GM18951 (cell line): ENCODE results near the gene BDH1.

Experiments
- POLR2A ChIP-seq: IDR thresholded peaks from 4 replicates; pipeline ENCODE4 v1.6.1; 2011; ENCODE audit warnings: mild to moderate bottlenecking; ENCODE audit not compliant: insufficient read length, insufficient read depth; ENCODE audit errors: extremely low read depth
- in situ Hi-C: fragments of 300-500 bp; cut with MboI; formaldehyde crosslinking; loops from one replicate; pipeline ENCODE4 v1.12.0; 2022; ENCODE audit warnings: low sequenced_read_pairs, mixed read lengths, inconsistent platforms; ENCODE audit not compliant: unreplicated experiment

The BDH1 gene

DNA sequence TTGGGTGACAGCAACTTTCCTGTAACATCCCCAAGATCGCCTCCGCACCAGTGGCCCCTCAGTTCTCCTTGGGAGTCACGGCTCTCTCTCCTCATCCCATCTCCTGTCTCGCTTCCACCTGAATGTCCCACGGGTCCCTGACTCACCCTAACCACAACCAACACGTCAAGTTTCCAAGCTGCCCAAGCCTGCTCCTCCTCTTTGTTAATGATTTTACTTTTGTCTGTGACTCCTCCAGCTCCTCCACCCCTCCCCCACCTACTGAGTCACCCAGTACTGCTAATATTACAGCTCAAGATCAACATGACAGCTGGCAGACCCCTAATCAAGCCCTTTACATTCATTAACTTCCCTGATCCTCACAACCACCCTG, 39.3 kb downstream of the BDH1 start:
- no peak for TF ChIP-seq POLR2A
- in situ Hi-C loops: loop anchor here (25.0 kb wide), 2 partner anchors 254 to 529 kb away; no protein-coding TSS in a partner anchor

DNA sequence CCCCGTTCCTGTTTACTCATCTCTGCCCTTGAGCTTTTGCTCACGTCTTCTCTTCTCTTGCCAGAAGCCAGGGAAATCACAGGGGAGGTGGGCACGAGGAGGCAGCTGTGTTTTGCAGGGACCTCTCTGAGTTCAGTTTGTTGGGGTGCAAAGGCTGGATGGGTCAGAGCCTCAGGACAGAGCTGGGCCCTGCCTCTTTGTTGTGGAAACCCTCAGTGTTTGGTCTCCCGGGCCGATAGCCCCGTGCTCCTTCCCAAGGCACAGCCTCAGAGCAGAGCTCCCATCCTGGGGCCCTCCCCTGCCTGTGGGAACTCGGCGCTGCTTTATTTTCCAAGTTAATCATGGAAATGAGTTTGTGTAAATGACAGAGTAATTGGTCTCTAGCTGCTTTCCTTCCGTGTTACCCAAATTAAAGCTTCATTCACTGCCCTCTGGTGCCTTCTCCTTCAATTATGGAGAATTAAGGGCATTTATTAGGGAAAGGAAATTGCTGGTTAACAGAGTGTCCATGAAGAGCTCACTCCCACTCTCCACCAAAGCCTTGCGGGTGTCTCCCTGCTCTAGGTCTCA, 40.9 kb downstream of the BDH1 start:
- TF ChIP-seq POLR2A: no peak
- in situ Hi-C loops: loop anchor here (25.0 kb wide), 2 partner anchors 253 to 528 kb away; no protein-coding TSS in a partner anchor

DNA sequence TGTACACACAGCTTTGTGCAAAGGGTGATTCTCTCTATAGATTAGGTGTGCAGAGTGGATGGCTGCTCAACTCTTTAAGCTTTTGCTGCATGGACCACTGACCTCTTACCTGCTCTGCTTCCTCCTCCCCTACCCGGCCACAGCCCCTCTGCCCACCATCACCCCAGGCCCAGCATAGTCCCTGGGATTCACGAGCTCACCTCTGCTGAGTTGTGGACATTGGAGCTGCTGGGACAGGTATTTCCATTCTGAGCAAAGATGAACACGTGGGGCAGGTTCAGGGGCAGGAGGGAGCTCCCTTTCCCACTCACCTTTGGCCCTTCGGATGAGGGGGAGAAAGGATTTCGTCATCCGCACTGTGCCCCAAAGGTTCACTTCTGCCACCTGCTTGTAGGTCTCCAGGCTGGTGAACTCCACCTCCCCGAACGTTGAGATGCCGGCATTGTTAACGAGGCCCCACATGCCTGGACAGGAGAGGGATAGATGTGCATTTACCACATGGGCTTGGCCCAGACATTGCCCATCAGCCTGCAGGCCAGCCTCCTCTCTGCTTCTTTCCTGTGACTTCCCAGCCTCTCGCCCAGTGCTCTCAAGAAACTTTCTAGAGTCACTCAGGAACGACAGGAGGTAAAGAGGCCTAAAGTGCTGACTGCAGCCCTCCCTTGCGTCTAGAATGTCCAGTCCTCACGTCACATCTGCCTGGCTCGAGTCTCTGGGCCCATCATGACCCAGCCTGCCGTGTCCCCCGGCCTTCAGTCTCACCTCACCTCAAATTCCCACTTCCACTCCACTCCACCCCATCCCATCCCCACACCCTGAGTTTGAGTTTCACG, 41.6 kb downstream of the BDH1 start:
- TF ChIP-seq POLR2A: no peak
- in situ Hi-C loops: loop anchor here (25.0 kb wide), 2 partner anchors 252 to 527 kb away; no protein-coding TSS in a partner anchor

DNA sequence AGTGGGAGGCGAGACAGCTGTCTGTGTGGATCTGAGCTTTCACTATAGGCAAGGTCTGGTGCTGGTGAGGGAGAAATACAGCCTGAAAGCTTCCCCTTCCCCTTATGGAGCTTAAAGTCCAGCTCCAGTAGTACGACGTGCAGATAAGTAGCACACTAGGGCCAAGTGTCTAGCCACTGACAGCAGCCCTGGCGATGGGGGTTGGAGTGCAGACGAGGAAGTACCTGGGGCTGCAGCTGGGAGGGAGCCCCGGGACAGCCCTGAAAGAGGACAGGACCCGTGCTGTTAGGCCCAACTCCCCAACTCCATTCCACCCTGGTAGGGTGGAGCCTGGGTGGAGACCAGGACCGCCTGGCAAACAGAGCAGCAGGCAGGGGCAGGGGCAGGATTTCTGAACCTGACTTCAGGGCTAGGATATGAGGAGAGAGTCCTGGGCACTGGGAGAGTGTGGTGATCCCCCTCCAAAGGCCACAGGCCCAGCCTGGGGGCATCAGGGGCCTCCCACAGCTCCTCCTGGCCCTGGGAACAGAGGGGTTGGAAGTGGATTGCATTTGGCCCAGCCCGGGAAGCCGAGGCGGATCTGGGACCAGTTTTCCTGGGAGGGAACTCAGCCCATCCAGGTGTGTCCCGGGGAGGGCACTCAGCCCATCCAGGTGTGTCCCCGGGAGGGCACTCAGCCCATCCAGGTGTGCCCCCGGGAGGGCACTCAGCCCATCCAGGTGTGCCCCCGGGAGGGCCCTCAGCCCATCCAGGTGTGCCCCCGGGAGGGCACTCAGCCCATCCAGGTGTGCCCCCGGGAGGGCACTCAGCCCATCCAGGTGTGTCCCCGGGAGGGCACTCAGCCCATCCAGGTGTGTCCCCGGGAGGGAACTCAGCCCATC, 42.8 kb downstream of the BDH1 start:
- TF ChIP-seq POLR2A: no peak
- in situ Hi-C loops: loop anchor here (25.0 kb wide), 2 partner anchors 251 to 526 kb away; no protein-coding TSS in a partner anchor

DNA sequence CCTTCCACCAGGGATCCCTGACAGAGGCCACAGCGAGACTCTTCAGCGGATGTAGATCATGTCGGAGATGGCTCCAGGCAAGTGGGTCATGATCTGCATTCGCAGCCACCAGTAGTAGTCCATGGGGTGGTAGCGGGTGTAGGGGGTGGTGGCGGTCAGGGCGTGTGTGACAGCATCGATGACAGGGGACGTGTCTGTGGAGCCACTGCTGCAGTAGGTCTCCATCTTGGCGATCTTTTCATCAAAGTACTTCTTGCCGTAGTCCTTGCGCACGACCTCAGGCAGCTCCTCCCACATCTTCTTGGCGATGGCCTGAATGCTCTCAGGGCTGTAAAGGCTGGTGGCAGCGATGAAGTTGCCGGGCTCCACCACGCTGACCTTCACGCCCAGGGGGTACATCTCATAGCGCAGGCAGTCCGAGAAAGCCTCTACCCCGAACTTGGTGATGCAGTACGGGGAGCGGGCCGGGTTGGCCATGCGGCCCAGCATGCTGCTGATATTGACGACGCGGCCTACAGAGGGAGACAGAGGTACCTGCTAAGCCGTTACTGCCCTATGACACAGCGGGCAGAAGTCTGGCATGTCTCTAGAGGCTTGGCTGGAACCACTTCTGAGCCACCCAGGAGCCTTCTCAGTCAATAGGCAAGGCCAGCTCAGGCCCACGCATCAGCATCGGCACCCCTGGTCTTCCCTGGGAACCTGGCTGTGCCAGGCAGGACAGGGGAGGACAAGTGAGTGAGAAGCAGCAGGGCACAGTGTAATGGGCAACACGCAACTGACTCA, 43.7 kb downstream of the BDH1 start:
- no peak for TF ChIP-seq POLR2A
- in situ Hi-C loops: loop anchor here (25.0 kb wide), 2 partner anchors 250 to 525 kb away; no protein-coding TSS in a partner anchor

DNA sequence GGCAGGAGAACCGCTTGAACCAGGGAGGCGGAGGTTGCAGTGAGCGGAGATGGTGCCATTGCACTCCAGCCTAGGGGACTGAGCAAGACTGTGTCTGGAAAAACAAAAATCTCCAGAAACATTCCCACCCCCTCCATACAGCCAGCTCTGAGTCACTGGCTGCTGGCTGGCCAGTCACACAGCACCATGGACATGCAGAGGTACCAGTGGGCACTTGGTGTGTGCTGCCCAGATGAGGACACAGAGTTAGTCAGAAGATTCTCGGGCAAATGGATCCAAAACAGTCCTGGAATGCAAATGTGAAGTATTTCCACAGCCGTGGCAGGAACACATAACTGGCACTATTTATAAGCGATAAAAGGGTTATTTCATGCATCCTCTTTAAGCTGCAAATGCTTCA, 44.6 kb downstream of the BDH1 start:
- in situ Hi-C loops: loop anchor here (25.0 kb wide), 2 partner anchors 249 to 524 kb away; no protein-coding TSS in a partner anchor
- TF ChIP-seq POLR2A: no peak

DNA sequence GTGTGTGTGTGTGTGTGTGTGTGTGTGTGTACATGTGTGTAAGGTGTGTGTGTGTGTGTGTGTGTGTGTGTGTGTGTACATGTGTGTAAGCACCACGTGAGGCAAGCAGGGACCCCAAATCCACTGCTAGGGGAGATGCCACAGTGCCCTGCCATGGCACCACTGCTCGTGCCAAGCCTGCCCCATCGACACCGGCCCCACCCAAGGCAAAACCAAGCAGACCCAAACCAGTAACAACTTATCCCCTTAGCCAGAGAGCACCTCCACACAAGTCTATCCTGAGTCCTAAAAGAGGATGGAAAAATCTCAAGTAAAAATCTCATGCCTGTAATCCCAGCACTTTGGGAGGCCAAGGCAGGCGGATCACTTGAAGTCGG, 45.1 kb downstream of the BDH1 start:
- in situ Hi-C loops: loop anchor here (25.0 kb wide), 2 partner anchors 248 to 523 kb away; no protein-coding TSS in a partner anchor
- TF ChIP-seq POLR2A: no peak

DNA sequence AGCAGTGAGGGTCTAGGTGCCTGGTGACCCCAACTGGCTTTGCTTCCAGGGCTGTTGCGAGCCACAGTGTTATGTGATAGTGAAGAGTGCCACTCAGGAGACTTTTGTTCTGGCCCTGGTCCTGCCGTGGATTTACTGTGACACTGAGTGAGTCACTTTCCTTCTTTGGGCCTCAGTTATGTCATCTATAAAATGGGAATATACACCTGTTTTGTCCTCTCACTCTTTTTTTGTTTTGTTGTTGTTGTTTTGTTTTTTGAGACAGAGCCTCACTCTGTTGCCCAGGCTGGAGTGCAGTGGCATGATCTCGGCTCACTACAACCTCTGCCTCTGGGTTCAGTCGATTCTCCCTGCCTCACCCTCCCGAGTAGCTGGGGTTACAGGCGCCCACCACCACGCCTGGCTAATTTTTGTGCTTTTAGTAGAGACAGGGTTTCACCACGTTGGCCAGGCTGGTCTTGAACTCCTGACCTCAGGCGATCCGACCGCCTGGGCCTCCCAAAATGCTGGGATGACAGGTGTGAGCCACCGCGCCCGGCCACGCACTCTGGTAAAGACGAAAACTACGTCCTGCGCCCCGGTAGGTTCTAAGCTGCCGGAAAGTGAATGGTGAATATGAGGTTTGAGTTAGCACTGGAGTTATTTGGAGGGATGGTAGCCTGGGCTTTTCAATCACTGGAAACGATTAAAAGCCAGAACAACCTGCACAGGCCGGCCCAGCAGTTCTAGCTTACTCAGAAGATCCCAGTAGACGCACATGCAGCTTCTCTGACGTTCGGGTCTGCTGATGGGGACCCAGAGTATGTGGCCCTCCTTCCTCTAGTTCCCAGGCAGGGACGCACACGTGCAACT, 46.6 kb downstream of the BDH1 start:
- in situ Hi-C loops: loop anchor here (25.0 kb wide), 2 partner anchors 247 to 522 kb away; no protein-coding TSS in a partner anchor
- no peak for TF ChIP-seq POLR2A

DNA sequence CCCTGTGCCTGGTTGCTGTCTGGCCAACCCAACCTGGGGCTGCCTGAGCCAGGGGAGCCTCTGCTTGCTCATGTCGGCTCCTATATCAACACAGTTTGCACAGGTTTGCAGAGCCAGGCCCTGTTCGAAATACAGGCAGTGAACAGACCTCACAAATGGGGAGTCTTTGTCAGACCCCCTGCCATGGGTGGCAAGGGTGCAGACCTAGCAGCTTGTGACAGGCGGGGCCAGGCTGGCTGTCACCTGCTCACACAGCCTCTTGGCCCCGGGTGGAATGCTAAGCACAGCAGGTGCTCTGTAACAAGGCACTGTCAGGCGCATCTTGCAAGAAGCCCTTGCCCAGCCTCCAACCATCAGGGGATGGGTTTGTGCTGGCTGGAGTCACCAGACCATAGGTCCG, 47.3 kb downstream of the BDH1 start:
- TF ChIP-seq POLR2A: no peak
- in situ Hi-C loops: loop anchor here (25.0 kb wide), 2 partner anchors 246 to 521 kb away; no protein-coding TSS in a partner anchor

DNA sequence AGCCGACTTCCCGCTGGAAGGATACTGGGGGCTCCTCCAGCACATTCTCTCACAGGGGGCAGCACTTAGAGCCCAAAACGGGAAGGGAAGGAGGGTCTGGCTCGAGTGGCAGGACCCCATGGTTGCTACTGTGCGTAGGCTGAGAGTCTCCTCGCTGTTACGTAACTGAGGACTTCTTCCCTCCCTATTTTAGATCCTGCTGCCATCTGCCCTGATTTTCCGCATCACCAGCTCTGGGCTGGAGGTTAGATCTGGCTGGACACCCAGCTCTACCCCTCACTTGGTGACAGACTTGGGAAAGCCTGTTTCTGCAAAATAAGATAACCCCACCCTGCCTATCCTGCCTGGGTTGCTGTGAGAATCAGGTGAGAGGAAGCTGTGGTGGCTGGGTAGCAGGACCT, 47.7 kb downstream of the BDH1 start:
- in situ Hi-C loops: loop anchor here (25.0 kb wide), 2 partner anchors 246 to 521 kb away; no protein-coding TSS in a partner anchor
- TF ChIP-seq POLR2A: no peak

DNA sequence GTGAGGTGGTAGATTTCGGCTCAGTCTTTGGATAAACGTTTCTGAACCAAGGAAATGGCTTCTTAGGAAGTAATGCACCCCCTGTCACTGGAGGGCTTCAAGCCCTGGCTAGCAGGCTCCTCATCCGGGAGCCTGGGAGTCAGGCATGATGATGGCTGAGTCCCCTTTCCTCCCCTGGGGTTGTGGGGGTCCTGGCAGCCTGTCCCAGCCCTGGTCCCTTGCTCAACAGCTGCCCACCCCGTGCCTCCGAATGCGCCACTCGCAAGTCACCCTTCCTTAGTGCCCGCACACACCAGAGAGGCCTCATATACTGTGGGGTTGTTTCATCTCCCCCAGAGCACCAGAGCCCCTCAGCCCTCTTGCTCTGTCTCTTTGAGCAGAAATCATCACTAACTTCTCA, 48.2 kb downstream of the BDH1 start:
- TF ChIP-seq POLR2A: no peak
- in situ Hi-C loops: loop anchor here (25.0 kb wide), 2 partner anchors 245 to 520 kb away; no protein-coding TSS in a partner anchor
